Stimulated activated CD4-positive, alpha-beta T cell treated with anti-CD3 and anti-CD28 coated beads, TNF-alpha, amount 100 ng/mL, for 48 hours (primary cell): Measurements from ENCODE around the gene ENDOU.

ENCODE experiments used
- DNase-seq, 3 donors: peaks; one replicate each; pipeline ENCODE4 v3.0.0-alpha.2; 2020; ENCODE audit warnings: low read depth in 3 of 3

The ENDOU gene

GRCh38 chr12:47725091-47725772 is at the start of gene ENDOU:
TSS of gene ENDOU (minus strand) at chr12:47725490. CDS start at chr12:47725413, 77 bp downstream.
- DNase-seq = no peak

- DNase-seq = no peak
These were observed 49.4 kb upstream of the ENDOU start for GRCh38 chr12:47774663-47775062.

GRCh38 chr12:47773858-47774580 is 48.7 kb upstream of the ENDOU start:
- DNase-seq = no peak

- DNase-seq = peak in 2 of 3 donors; percentile 47 to 65
These were observed 48.0 kb upstream of the ENDOU start, which contains the start of gene SLC48A1 for GRCh38 chr12:47773062-47773857. TSS of gene SLC48A1 (plus strand) at chr12:47773238. CDS start at chr12:47773305, 67 bp downstream.

GRCh38 chr12:47772738-47773061 is 47.4 kb upstream of the ENDOU start:
- DNase-seq = no peak

- no peak for DNase-seq
These were observed 46.9 kb upstream of the ENDOU start for GRCh38 chr12:47772094-47772660.

GRCh38 chr12:47771304-47771703 is 46.0 kb upstream of the ENDOU start:
- no peak for DNase-seq

- no peak for DNase-seq
These were observed 44.9 kb upstream of the ENDOU start for GRCh38 chr12:47770086-47770726.

- DNase-seq = no peak
These were observed 44.2 kb upstream of the ENDOU start for GRCh38 chr12:47769234-47770085.

GRCh38 chr12:47768323-47768811 is 43.1 kb upstream of the ENDOU start:
- no peak for DNase-seq

- DNase-seq = peak in 1 of 3 donors; percentile 65
These were observed 42.0 kb upstream of the ENDOU start for GRCh38 chr12:47767216-47767724.

- no peak for DNase-seq
These were observed 41.4 kb upstream of the ENDOU start for GRCh38 chr12:47766502-47767215.

- no peak for DNase-seq
These were observed 38.4 kb upstream of the ENDOU start for GRCh38 chr12:47763481-47764346.

- no peak for DNase-seq
These were observed 37.7 kb upstream of the ENDOU start for GRCh38 chr12:47762850-47763465.

GRCh38 chr12:47758834-47759690 is 33.8 kb upstream of the ENDOU start, which contains the start of gene RAPGEF3:
TSS of gene RAPGEF3 (minus strand) at chr12:47758880. CDS start at chr12:47758556, 324 bp downstream.
- peak; percentile 49 to 55 (median 51) for DNase-seq

GRCh38 chr12:47758584-47758833 is 33.2 kb upstream of the ENDOU start:
- DNase-seq = no peak

- no peak for DNase-seq
These were observed 32.7 kb upstream of the ENDOU start for GRCh38 chr12:47757840-47758583.
